Esophagus squamous epithelium (tissue), 4 donors: ENCODE measurements around the gene MAN2A1.

Experiments used
- CTCF ChIP-seq, 6 experiments: fragments of 450-650 bp in 4 of 6; fragments of 200-600 bp in 2 of 6; sonication (generic) in 2 of 6; IDR thresholded peaks; one replicate each; pipeline ENCODE4 v1.5.1; 2016 to 2019; ENCODE audit warnings: antibody characterized with exemption in 6 of 6, mild to moderate bottlenecking in 4 of 6, moderate library complexity in 4 of 6
- POLR2A ChIP-seq, 4 donors: fragments of 450-650 bp; IDR thresholded peaks; one replicate each; pipeline ENCODE4 v1.6.1; 2017; ENCODE audit warnings: antibody characterized with exemption in 4 of 4, mild to moderate bottlenecking in 4 of 4, moderate library complexity in 3 of 4

GRCh38 chr5:109885205-109885604 is 195.5 kb downstream of the MAN2A1 start:
- TF ChIP-seq CTCF (IDR thresholded peaks at IDR 0.05): no peak
- no peak for TF ChIP-seq POLR2A (IDR thresholded peaks at IDR 0.05)
